IMR-90 (cell line): ENCODE data around the gene GH1. TPM values are rescaled to one million over a fixed set of nuclear protein-coding genes. Genes with fewer than 3 reads are reported as not detected.

ENCODE experiments used
- ATAC-seq: fragments of 200-7000 bp; cut with Tn5 transposase; 2 replicates; pipeline ENCODE4 v1.9.1; 2020; ENCODE audit warnings: low read depth, mild to moderate bottlenecking, moderate library complexity
- BruUV-seq: library from RNA; stranded (reverse); fragments of 400-500 nt; replicated peaks from 2 replicates; lab custom pipeline; 2021; lab: Mats Ljungman, UMichigan
- CTCF ChIA-PET: fragments of 300-600 bp; formaldehyde crosslinking; extraction: SDS; loops from one replicate; lab custom pipeline; 2021; ENCODE audit warnings: antibody characterized with exemption; lab: Yijun Ruan, JAX
- POLR2A ChIA-PET: fragments of 300-600 bp; sonication (Branson Sonifier 250); formaldehyde crosslinking; loops from one replicate; lab custom pipeline; 2022; ENCODE audit warnings: antibody characterized with exemption; ENCODE audit not compliant: unreplicated experiment; lab: Charles Lee
- DNase-seq: peaks from one replicate; pipeline ENCODE4 v3.0.0; 2013
- H2AFZ ChIP-seq: replicated peaks from 2 replicates; pipeline ENCODE3; 2013; ENCODE audit warnings: low read length, mild to moderate bottlenecking; ENCODE audit not compliant: poor library complexity
- H2AK5ac ChIP-seq: 2 replicates; pipeline ENCODE4 v1.6.1; 2013; ENCODE audit warnings: low read depth, low read length, inconsistent platforms
- H2AK9ac ChIP-seq: replicated peaks from 2 replicates; pipeline ENCODE3; 2013; ENCODE audit warnings: mild to moderate bottlenecking, low read depth, low read length, moderate library complexity; ENCODE audit not compliant: poor library complexity
- H2BK120ac ChIP-seq: 2 replicates; pipeline ENCODE4 v1.6.1; 2013; ENCODE audit warnings: low read depth, low read length, inconsistent platforms
- H2BK15ac ChIP-seq: 3 replicates; pipeline ENCODE4 v1.6.1; 2013; ENCODE audit warnings: low read depth, low read length, inconsistent platforms
- H2BK20ac ChIP-seq: 2 replicates; pipeline ENCODE4 v1.6.1; 2013; ENCODE audit warnings: low read depth, mild to moderate bottlenecking, inconsistent platforms, low read length, moderate library complexity
- H2BK5ac ChIP-seq: 2 replicates; pipeline ENCODE4 v1.6.1; 2013; ENCODE audit warnings: mild to moderate bottlenecking, low read depth, low read length, inconsistent platforms; ENCODE audit not compliant: poor library complexity, severe bottlenecking
- H3K14ac ChIP-seq: replicated peaks from 2 replicates; pipeline ENCODE4 v1.6.1; 2013; ENCODE audit warnings: low read depth, low read length, inconsistent platforms
- H3K18ac ChIP-seq: 2 replicates; pipeline ENCODE4 v1.6.1; 2013; ENCODE audit warnings: low read depth, low read length, control low read depth
- H3K23ac ChIP-seq: 2 replicates; pipeline ENCODE4 v1.6.1; 2013; ENCODE audit warnings: low read depth, low read length, inconsistent platforms
- H3K27ac ChIP-seq: 2 replicates; pipeline ENCODE4 v1.5.1; 2013; ENCODE audit warnings: mild to moderate bottlenecking, control low read depth, low read length; ENCODE audit not compliant: insufficient read depth
- H3K27me3 ChIP-seq: 2 replicates; pipeline ENCODE4 v1.6.1; 2013; ENCODE audit warnings: low read length; ENCODE audit not compliant: control insufficient read depth, insufficient read depth
- H3K36me3 ChIP-seq: 2 replicates; pipeline ENCODE4 v1.6.1; 2013; ENCODE audit warnings: low read length, mixed read lengths; ENCODE audit not compliant: control insufficient read depth, insufficient read depth
- H3K4ac ChIP-seq: 2 replicates; pipeline ENCODE4 v1.6.1; 2013; ENCODE audit warnings: low read depth, low read length, inconsistent platforms
- H3K4me1 ChIP-seq: 2 replicates; pipeline ENCODE4 v1.6.1; 2013; ENCODE audit warnings: low read length, mixed read lengths; ENCODE audit not compliant: control insufficient read depth, insufficient read depth
- H3K4me2 ChIP-seq: 2 replicates; pipeline ENCODE4 v1.6.1; 2013; ENCODE audit warnings: low read depth, mild to moderate bottlenecking, control low read depth, low read length, moderate library complexity
- H3K4me3 ChIP-seq: 2 replicates; pipeline ENCODE4 v1.5.1; 2013; ENCODE audit warnings: low read depth, mild to moderate bottlenecking, control low read depth, low read length, moderate library complexity; ENCODE audit not compliant: insufficient read depth
- H3K56ac ChIP-seq: 2 replicates; pipeline ENCODE4 v1.6.1; 2013; ENCODE audit warnings: low read length, inconsistent platforms; ENCODE audit not compliant: insufficient read depth; ENCODE audit errors: extremely low read depth
- H3K79me1 ChIP-seq, 2 experiments: 2 replicates each; pipeline ENCODE4 v1.6.1; 2013; ENCODE audit warnings: low read length in 2 of 2, inconsistent platforms in 1 of 2, low read depth in 1 of 2
- H3K9ac ChIP-seq: 2 replicates; pipeline ENCODE4 v1.6.1; 2013; ENCODE audit warnings: low read depth, low read length, control low read depth
- H3K9me1 ChIP-seq: 2 replicates; pipeline ENCODE4 v1.6.1; 2013; ENCODE audit warnings: low read length, inconsistent platforms; ENCODE audit not compliant: insufficient read depth
- H3K9me3 ChIP-seq: 2 replicates; pipeline ENCODE4 v1.6.1; 2013; ENCODE audit warnings: low read length; ENCODE audit not compliant: control insufficient read depth, insufficient read depth
- H4K20me1 ChIP-seq: 2 replicates; pipeline ENCODE4 v1.6.1; 2013; ENCODE audit warnings: low read length, inconsistent platforms; ENCODE audit not compliant: insufficient read depth
- H4K5ac ChIP-seq: 2 replicates; pipeline ENCODE4 v1.6.1; 2013; ENCODE audit warnings: mild to moderate bottlenecking, low read depth, low read length, control low read depth
- H4K8ac ChIP-seq, 2 experiments: 2 replicates each; pipeline ENCODE4 v1.6.1; 2013; ENCODE audit warnings: low read depth in 2 of 2, low read length in 2 of 2, control low read depth in 1 of 2, inconsistent platforms in 1 of 2
- H4K91ac ChIP-seq: 2 replicates; pipeline ENCODE4 v1.6.1; 2013; ENCODE audit warnings: low read depth, low read length, inconsistent platforms; ENCODE audit not compliant: insufficient read depth
- BHLHE40 ChIP-seq: fragments of 150-350 bp; IDR thresholded peaks from 2 replicates; pipeline ENCODE4 v1.6.1; 2016; ENCODE audit warnings: mild to moderate bottlenecking, low read depth, low read length
- CHD1 ChIP-seq: IDR thresholded peaks from 2 replicates; pipeline ENCODE4 v1.6.1; 2012; ENCODE audit warnings: low read depth, low read length, improper control_type of control experiment
- MAFK ChIP-seq: IDR thresholded peaks from 2 replicates; pipeline ENCODE4 v1.6.1; 2012; ENCODE audit warnings: low read depth, low read length, improper control_type of control experiment
- MAZ ChIP-seq: IDR thresholded peaks from 2 replicates; pipeline ENCODE4 v1.6.1; 2012; ENCODE audit warnings: low read depth, mild to moderate bottlenecking, low read length, improper control_type of control experiment, moderate library complexity, borderline replicate concordance
- POLR2A ChIP-seq: IDR thresholded peaks from 2 replicates; pipeline ENCODE4 v1.6.1; 2012; ENCODE audit warnings: mild to moderate bottlenecking, low read depth, low read length
- RCOR1 ChIP-seq: IDR thresholded peaks from 2 replicates; pipeline ENCODE4 v1.6.1; 2012; ENCODE audit warnings: mild to moderate bottlenecking, low read length, improper control_type of control experiment; ENCODE audit not compliant: insufficient replicate concordance
- RFX5 ChIP-seq: IDR thresholded peaks from 2 replicates; pipeline ENCODE4 v1.8.0; 2012; ENCODE audit warnings: low read depth, mild to moderate bottlenecking, low read length, moderate library complexity
- SMC3 ChIP-seq: fragments of 150-350 bp; IDR thresholded peaks from 2 replicates; pipeline ENCODE4 v1.6.1; 2016; ENCODE audit warnings: low read depth, mild to moderate bottlenecking, antibody characterized with exemption, low read length, moderate library complexity
- WGBS, 2 experiments: methylation state at CpG; one replicate each; pipeline versions ENCODE4 v1.1.5 to v1.1.7; 2013; ENCODE audit warnings: missing lambda C conversion rate in 2 of 2; ENCODE audit not compliant: insufficient read length in 1 of 2; ENCODE audit errors: extremely low coverage in 2 of 2; 5-methylcytosine and 5-hydroxymethylcytosine counted together
- dilution Hi-C: fragments of 300-500 bp; cut with HindIII; formaldehyde crosslinking; loops from one replicate; pipeline ENCODE4 v1.14.3; 2018; ENCODE audit warnings: low sequenced_read_pairs; ENCODE audit not compliant: unreplicated experiment
- in situ Hi-C: fragments of 300-500 bp; cut with MboI; formaldehyde crosslinking; loops from 3 replicates; pipeline ENCODE4 v1.14.3; 2019; ENCODE audit warnings: low sequenced_read_pairs, inconsistent platforms, mixed read lengths
- intact Hi-C: fragments of 100-400 bp; cut with micrococcal nuclease; formaldehyde crosslinking; loops from 2 replicates; pipeline ENCODE4 v1.10.0; 2022
- polyA plus RNA-seq, 3 experiments: library from polyadenylated mRNA; depleted of rRNA; stranded (reverse); fragments of >200 nt; gene quantifications; 2 replicates each; pipeline ENCODE4 v1.2.3, GENCODE V29; 2012; ENCODE audit warnings: low replicate concordance in 1 of 3
- total RNA-seq: library from RNA; depleted of rRNA; stranded (reverse); fragments of >200 nt; gene quantifications from 2 replicates; pipeline ENCODE4 v1.2.3, GENCODE V29; 2012
- TF ChIP-seq, protein P1 (sequence below): conservative IDR thresholded peaks from 2 replicates; pipeline ENCODE4 v1.5.1; 2012; ENCODE audit warnings: mild to moderate bottlenecking, low read depth, low read length, improper control_type of control experiment
- TF ChIP-seq, protein P2 (sequence below): fragments of 150-350 bp; IDR thresholded peaks from 2 replicates; pipeline ENCODE4 v1.6.1; 2016; ENCODE audit warnings: low read depth, mild to moderate bottlenecking, low read length, moderate library complexity, borderline replicate concordance
- TF ChIP-seq, protein P3 (sequence below): fragments of 150-350 bp; IDR thresholded peaks from 2 replicates; pipeline ENCODE4 v1.6.1; 2017; ENCODE audit warnings: mild to moderate bottlenecking, antibody characterized with exemption, low read length, low read depth

The GH1 gene
- total and polyA plus RNA-seq, 2 of the 4 experiments (the other 2 are of a cell fraction), result not detected

DNA sequence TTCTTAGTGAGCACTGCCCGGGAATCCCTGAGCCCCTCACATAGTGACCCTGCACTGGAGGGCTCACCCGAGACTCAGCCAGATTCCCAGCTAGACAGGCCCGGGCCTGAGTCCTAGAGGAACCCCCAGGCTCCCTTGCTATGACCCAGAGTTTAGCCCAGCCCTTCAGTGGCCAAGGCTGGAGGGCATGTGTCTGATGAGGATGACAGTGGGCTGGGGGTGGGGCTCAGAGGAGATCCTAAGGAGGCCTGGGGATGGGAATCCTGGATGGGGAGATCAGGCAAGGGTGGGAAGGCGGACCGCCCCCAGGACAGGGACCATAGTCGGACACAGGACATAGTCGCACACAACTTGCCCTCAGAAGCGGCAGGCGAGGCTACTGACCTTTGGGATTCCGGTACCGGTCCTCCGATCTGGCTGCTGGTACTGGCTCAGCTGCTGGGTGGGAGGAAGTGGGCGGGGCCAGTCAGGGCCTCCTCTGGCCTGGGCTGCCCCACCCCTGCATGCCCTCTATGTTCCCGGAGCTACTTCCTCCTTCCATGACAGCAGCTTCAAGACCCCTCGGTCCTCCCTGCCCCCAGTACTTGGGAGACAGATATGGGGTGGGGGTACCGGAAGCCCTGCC is 12.4 kb upstream of the GH1 start:
- 90% methylated on average over 2 of the region's 16 CpGs; no CpG with 5 or more reads in 1 of the 2 experiments for WGBS, 2 experiments
- Histone ChIP-seq H2BK15ac (no peak overlapping the region), H3K27me3 (peaks cover 37% of the 10 kb centered on the region), H3K23ac (no peak overlapping the region), H3K4me3 (no peak overlapping the region), H3K9ac (no peak overlapping the region), H4K5ac (no peak overlapping the region), H2BK20ac (no peak overlapping the region), H3K9me1 (no peaks in the 10 kb centered on the region), H4K20me1 (no peaks in the 10 kb centered on the region), H3K56ac (no peak overlapping the region), H2AFZ (no peak overlapping the region), H3K4me1 (no peaks in the 10 kb centered on the region), H4K91ac (no peak overlapping the region), H2BK5ac (no peak overlapping the region), H4K8ac (no peak overlapping the region), H3K9me3 (no peaks in the 10 kb centered on the region), H3K27ac (no peak overlapping the region), H3K4me2 (no peak overlapping the region), H3K79me1 (no peaks in the 10 kb centered on the region), H2AK5ac (no peak overlapping the region), H2BK120ac (no peak overlapping the region), H3K4ac (no peak overlapping the region), H3K36me3 (no peaks in the 10 kb centered on the region), H3K14ac (no peak overlapping the region), H2AK9ac (no peak overlapping the region), H3K18ac (no peak overlapping the region)
- CTCF ChIA-PET, result no interaction called here
- in situ Hi-C loops (no loop called here), intact Hi-C loops (no loop called here), dilution Hi-C loops (no loop called here)
- DNase-seq (no peak), ATAC-seq (no peak)
- TF ChIP-seq BHLHE40, result no peak
- TF ChIP-seq, protein P1, sequence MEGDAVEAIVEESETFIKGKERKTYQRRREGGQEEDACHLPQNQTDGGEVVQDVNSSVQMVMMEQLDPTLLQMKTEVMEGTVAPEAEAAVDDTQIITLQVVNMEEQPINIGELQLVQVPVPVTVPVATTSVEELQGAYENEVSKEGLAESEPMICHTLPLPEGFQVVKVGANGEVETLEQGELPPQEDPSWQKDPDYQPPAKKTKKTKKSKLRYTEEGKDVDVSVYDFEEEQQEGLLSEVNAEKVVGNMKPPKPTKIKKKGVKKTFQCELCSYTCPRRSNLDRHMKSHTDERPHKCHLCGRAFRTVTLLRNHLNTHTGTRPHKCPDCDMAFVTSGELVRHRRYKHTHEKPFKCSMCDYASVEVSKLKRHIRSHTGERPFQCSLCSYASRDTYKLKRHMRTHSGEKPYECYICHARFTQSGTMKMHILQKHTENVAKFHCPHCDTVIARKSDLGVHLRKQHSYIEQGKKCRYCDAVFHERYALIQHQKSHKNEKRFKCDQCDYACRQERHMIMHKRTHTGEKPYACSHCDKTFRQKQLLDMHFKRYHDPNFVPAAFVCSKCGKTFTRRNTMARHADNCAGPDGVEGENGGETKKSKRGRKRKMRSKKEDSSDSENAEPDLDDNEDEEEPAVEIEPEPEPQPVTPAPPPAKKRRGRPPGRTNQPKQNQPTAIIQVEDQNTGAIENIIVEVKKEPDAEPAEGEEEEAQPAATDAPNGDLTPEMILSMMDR, result no peak
- TF ChIP-seq, protein P2, sequence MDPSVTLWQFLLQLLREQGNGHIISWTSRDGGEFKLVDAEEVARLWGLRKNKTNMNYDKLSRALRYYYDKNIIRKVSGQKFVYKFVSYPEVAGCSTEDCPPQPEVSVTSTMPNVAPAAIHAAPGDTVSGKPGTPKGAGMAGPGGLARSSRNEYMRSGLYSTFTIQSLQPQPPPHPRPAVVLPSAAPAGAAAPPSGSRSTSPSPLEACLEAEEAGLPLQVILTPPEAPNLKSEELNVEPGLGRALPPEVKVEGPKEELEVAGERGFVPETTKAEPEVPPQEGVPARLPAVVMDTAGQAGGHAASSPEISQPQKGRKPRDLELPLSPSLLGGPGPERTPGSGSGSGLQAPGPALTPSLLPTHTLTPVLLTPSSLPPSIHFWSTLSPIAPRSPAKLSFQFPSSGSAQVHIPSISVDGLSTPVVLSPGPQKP, result no peak
- no peak for TF ChIP-seq RFX5
- TF ChIP-seq SMC3, result no peak
- TF ChIP-seq POLR2A, result no peak
- TF ChIP-seq MAZ, result no peak
- TF ChIP-seq, protein P3, sequence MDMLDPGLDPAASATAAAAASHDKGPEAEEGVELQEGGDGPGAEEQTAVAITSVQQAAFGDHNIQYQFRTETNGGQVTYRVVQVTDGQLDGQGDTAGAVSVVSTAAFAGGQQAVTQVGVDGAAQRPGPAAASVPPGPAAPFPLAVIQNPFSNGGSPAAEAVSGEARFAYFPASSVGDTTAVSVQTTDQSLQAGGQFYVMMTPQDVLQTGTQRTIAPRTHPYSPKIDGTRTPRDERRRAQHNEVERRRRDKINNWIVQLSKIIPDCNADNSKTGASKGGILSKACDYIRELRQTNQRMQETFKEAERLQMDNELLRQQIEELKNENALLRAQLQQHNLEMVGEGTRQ, result no peak
- TF ChIP-seq MAFK, result no peak
- no peak for TF ChIP-seq CHD1
- TF ChIP-seq RCOR1, result no peak
- POLR2A ChIA-PET, result no interaction called here
- no TSS peak for BruUV-seq
